Lower lobe of right lung (tissue), 2 donors: ENCODE measurements around the gene IFRD1. TPM values are rescaled to one million over a fixed set of nuclear protein-coding genes. Genes with fewer than 3 reads are reported as not detected.
A peak's percentile ranks its signal among the peaks of the same experiment; 100 is the strongest.

Experiments used
- ATAC-seq, 2 donors: fragments of 200-7000 bp; cut with Tn5 transposase; one replicate each; pipeline ENCODE4 v1.9.1; 2020 to 2022; ENCODE audit warnings: mild to moderate bottlenecking in 2 of 2, moderate library complexity in 2 of 2
- DNase-seq: peaks from one replicate; pipeline ENCODE4 v3.0.0-alpha.2; 2020
- H3K27ac ChIP-seq: fragments of 200-600 bp; one replicate; pipeline ENCODE4 v1.8.0; 2022
- H3K27me3 ChIP-seq: fragments of 200-600 bp; one replicate; pipeline ENCODE4 v1.8.0; 2022; ENCODE audit warnings: low read depth
- H3K36me3 ChIP-seq: fragments of 200-600 bp; one replicate; pipeline ENCODE4 v1.8.0; 2022; ENCODE audit warnings: mild to moderate bottlenecking
- H3K4me1 ChIP-seq: fragments of 200-600 bp; one replicate; pipeline ENCODE4 v1.8.0; 2022
- H3K4me3 ChIP-seq: fragments of 200-600 bp; one replicate; pipeline ENCODE4 v1.8.0; 2022; ENCODE audit warnings: mild to moderate bottlenecking
- H3K9me3 ChIP-seq: fragments of 200-600 bp; one replicate; pipeline ENCODE4 v1.8.0; 2022
- intact Hi-C: fragments of 100-400 bp; cut with DNase I; formaldehyde crosslinking; loops from one replicate; pipeline ENCODE4 v1.11.0; 2022
- total RNA-seq: library from RNA; stranded (reverse); fragmentation: NEBNext Ultra II Directional; extraction: Animal tissue kit (Norgen Biotek cat#: 25700); gene quantifications from one replicate; pipeline ENCODE4 v1.2.1, GENCODE V29; 2021
- TF ChIP-seq, protein P1 (sequence below): fragments of 200-600 bp; IDR thresholded peaks from one replicate; pipeline ENCODE4 v1.8.0; 2022; ENCODE audit warnings: antibody characterized with exemption, mild to moderate bottlenecking
- donor health status: DM: no; HTN: yes; CAD: no; lungs with severe emphysema.

IFRD1 gene
- total RNA-seq, 1 donor from 2014 or later: 46.9 TPM

GRCh38 chr7:112492186-112492585, 41.9 kb downstream of the IFRD1 start:
- H3K27me3 ChIP-seq: no peaks in the 10 kb centered on the region
- TF ChIP-seq, protein P1, sequence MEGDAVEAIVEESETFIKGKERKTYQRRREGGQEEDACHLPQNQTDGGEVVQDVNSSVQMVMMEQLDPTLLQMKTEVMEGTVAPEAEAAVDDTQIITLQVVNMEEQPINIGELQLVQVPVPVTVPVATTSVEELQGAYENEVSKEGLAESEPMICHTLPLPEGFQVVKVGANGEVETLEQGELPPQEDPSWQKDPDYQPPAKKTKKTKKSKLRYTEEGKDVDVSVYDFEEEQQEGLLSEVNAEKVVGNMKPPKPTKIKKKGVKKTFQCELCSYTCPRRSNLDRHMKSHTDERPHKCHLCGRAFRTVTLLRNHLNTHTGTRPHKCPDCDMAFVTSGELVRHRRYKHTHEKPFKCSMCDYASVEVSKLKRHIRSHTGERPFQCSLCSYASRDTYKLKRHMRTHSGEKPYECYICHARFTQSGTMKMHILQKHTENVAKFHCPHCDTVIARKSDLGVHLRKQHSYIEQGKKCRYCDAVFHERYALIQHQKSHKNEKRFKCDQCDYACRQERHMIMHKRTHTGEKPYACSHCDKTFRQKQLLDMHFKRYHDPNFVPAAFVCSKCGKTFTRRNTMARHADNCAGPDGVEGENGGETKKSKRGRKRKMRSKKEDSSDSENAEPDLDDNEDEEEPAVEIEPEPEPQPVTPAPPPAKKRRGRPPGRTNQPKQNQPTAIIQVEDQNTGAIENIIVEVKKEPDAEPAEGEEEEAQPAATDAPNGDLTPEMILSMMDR: no peak
- no peaks in the 10 kb centered on the region for H3K36me3 ChIP-seq
- H3K4me3 ChIP-seq: no peak overlapping the region
- H3K9me3 ChIP-seq: no peaks in the 10 kb centered on the region
- ATAC-seq (no peak), DNase-seq (no peak)
- H3K4me1 ChIP-seq: no peaks in the 10 kb centered on the region
- intact Hi-C loops: no loop called here
- no peak overlapping the region for H3K27ac ChIP-seq

DNA sequence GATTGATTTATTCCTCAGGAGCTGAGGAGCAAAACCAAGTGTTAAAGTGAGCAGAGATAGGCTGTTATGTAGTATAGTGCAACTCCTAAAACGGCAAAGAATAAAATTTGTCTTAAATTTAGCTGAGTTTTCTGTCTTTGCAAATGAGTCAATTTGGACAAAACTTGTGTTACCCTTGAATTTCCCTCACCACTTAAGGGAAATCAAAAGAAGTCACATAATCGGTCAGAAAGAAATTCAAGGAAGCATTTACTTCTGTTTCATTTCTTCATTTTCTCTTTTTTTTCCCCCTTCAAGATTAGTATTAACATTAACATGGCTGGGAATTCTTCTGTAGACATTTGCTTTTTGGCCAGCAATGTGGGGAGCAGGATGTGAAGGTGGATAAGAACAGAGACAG, 44.4 kb downstream of the IFRD1 start:
- TF ChIP-seq, protein P1: no peak
- ATAC-seq (no peak), DNase-seq (no peak)
- Histone ChIP-seq H3K4me3 (no peak overlapping the region), H3K9me3 (no peaks in the 10 kb centered on the region), H3K36me3 (no peaks in the 10 kb centered on the region), H3K27ac (no peak overlapping the region), H3K4me1 (no peaks in the 10 kb centered on the region), H3K27me3 (no peaks in the 10 kb centered on the region)
- intact Hi-C loops: no loop called here

- intact Hi-C loops: no loop called here
- Histone ChIP-seq H3K4me3 (no peak overlapping the region), H3K9me3 (no peaks in the 10 kb centered on the region), H3K36me3 (no peaks in the 10 kb centered on the region), H3K4me1 (no peaks in the 10 kb centered on the region), H3K27me3 (no peaks in the 10 kb centered on the region), H3K27ac (no peak overlapping the region)
- ATAC-seq (no peak), DNase-seq (no peak)
- TF ChIP-seq, protein P1: no peak
Measured at GRCh38 chr7:112495156-112495788, 45.0 kb downstream of the IFRD1 start.

DNA sequence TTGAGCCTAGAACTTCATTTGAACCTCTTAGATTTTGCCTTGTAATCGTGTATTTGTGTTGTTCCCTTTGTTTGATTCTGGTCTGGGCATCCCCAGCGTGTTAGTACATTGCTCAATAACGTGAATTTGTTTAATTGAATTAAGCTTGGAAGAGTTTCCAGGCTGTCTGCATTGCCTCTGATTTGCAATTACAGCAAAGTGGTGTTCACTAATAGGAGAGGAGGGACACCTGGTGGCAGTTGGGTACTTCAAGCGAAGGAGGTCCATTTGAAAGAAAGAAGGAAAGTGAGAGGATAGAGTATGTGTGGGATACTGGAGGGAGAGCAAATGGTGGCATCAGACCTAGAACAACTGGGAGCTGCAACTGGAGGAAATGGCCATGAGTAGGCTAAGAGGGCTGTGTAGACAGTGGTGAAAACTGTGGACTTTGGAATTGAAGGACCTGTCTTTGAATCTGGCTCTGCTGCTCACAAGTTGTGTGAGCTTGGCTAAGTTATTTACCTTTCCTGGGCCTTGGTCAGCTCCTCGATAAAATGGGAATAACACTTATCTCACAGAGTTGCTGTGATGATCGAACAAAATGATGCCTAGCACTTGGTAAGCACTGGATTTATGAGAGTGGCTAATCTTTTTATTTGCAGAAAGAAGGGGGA, 45.7 kb downstream of the IFRD1 start:
- H3K36me3 ChIP-seq: no peaks in the 10 kb centered on the region
- intact Hi-C loops: no loop called here
- peak; percentile 66 to 81 for ATAC-seq
- no peaks in the 10 kb centered on the region for H3K4me1 ChIP-seq
- TF ChIP-seq, protein P1: peak; percentile 51
- no peak overlapping the region for H3K27ac ChIP-seq
- H3K9me3 ChIP-seq: no peaks in the 10 kb centered on the region
- no peak for DNase-seq
- H3K4me3 ChIP-seq: no peak overlapping the region
- H3K27me3 ChIP-seq: no peaks in the 10 kb centered on the region

DNA sequence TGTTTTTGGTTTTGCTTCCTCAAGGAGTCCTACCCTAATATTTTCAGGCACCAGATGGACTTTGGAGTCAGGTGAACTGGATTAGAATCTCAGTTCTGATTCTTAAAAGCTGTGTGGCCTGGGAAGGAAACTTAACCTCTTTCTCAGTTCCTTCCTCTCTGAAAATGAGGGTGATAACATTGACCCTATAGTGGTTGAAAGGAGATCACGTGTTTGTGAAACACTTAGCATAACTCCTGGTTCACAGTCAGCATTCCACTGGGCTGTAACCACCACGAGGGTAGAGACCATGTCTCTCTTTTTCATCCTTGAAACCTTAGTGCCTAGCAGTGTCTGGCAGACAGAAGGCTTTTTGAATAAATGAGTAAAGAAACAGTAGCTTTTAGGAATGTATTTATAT, 47.2 kb downstream of the IFRD1 start:
- TF ChIP-seq, protein P1: no peak
- no peak overlapping the region for H3K4me3 ChIP-seq
- no peak for DNase-seq
- no peaks in the 10 kb centered on the region for H3K27me3 ChIP-seq
- no peaks in the 10 kb centered on the region for H3K4me1 ChIP-seq
- ATAC-seq: no peak
- no peaks in the 10 kb centered on the region for H3K9me3 ChIP-seq
- no peak overlapping the region for H3K27ac ChIP-seq
- intact Hi-C loops: no loop called here
- H3K36me3 ChIP-seq: no peaks in the 10 kb centered on the region
